K562 (cell line): ENCODE data around the gene RIC3. TPM values are rescaled to one million over a fixed set of nuclear protein-coding genes. Genes with fewer than 3 reads are reported as not detected.

Experiments
- ATAC-seq: fragments of 200-7000 bp; cut with Tn5 transposase; 3 replicates; pipeline ENCODE4 v1.9.1; 2020; ENCODE audit warnings: moderate library complexity
- BruUV-seq: library from RNA; stranded (reverse); fragments of 400-500 nt; replicated peaks from 2 replicates; lab custom pipeline; 2021; lab: Mats Ljungman, UMichigan
- CTCF ChIA-PET: fragments of 300-600 bp; formaldehyde crosslinking; extraction: SDS; loops from one replicate; lab custom pipeline; 2021; ENCODE audit warnings: low intra/inter-chr PET ratio; lab: Yijun Ruan, JAX
- POLR2A ChIA-PET: fragments of 300-600, 350-650 bp; sonication (Branson Sonifier 250); formaldehyde crosslinking; extraction: SDS; loops from one replicate; lab custom pipeline; 2021; ENCODE audit warnings: antibody characterized with exemption, inconsistent platforms; lab: Yijun Ruan, JAX
- DNase-seq, 4 experiments: peaks; one replicate each; pipeline versions ENCODE4 v3.0.0 to v3.0.0-alpha.2; 2011 to 2018; ENCODE audit warnings: low spot score in 3 of 4, mixed read lengths in 3 of 4; ENCODE audit errors: extremely low read depth in 1 of 4
- FAIRE-seq: peaks from 2 replicates; lab custom pipeline; 2011; peaks lifted over from hg19 to GRCh38; lab: Jason Lieb, UNC
- H2AFZ ChIP-seq: 2 replicates; pipeline ENCODE4 v1.6.0; 2011; ENCODE audit warnings: low read depth, low read length, control low read depth, inconsistent platforms
- H3K27ac ChIP-seq: fragments of 200-600 bp; 3 replicates; pipeline ENCODE4 v1.8.0; 2011; ENCODE audit warnings: low read depth, mild to moderate bottlenecking, control low read depth, inconsistent platforms, low read length, moderate library complexity, mixed read lengths; ENCODE audit errors: extremely low read depth
- H3K27me3 ChIP-seq, 2 experiments: fragments of 300-600 bp in 1 of 2; 2 replicates in 1 of 2; 3 replicates in 1 of 2; pipeline versions ENCODE4 v1.6.0 to v1.8.0; 2011; ENCODE audit warnings: inconsistent platforms in 2 of 2, low read length in 2 of 2, mild to moderate bottlenecking in 1 of 2, mixed read lengths in 1 of 2, moderate library complexity in 1 of 2; ENCODE audit not compliant: control insufficient read depth in 2 of 2, insufficient read depth in 2 of 2
- H3K36me3 ChIP-seq: fragments of 300-600 bp; 3 replicates; pipeline ENCODE4 v1.8.0; 2011; ENCODE audit warnings: mild to moderate bottlenecking, low read length, inconsistent platforms; ENCODE audit not compliant: control insufficient read depth, insufficient read depth
- H3K4me1 ChIP-seq, 2 experiments: fragments of 200-600 bp in 1 of 2; replicated peaks in 1 of 2; 2 replicates in 1 of 2; 3 replicates in 1 of 2; pipeline versions ENCODE4 v1.5.1 to v1.8.0; 2011; ENCODE audit warnings: inconsistent platforms in 2 of 2, low read length in 2 of 2, mild to moderate bottlenecking in 1 of 2, mixed read lengths in 1 of 2, moderate library complexity in 1 of 2; ENCODE audit not compliant: control insufficient read depth in 2 of 2, insufficient read depth in 2 of 2
- H3K4me2 ChIP-seq: 2 replicates; pipeline ENCODE4 v1.6.1; 2011; ENCODE audit warnings: low read length, control low read depth, inconsistent platforms, mixed read lengths; ENCODE audit not compliant: insufficient read depth
- H3K4me3 ChIP-seq: fragments of 200-600 bp; sonication (generic), shearing (Covaris generic); 2 replicates; pipeline ENCODE4 v1.5.1; 2016; ENCODE audit warnings: control low read depth, inconsistent platforms
- H3K79me2 ChIP-seq: fragments of 200-600 bp; 3 replicates; pipeline ENCODE4 v1.8.0; 2011; ENCODE audit warnings: low read length, inconsistent platforms; ENCODE audit not compliant: control insufficient read depth, insufficient read depth
- H3K9ac ChIP-seq, 2 experiments: 2 replicates each; pipeline versions ENCODE4 v1.6.0 to v1.6.1; 2011; ENCODE audit warnings: low read depth in 2 of 2, low read length in 2 of 2, control low read depth in 1 of 2, inconsistent platforms in 1 of 2, mild to moderate bottlenecking in 1 of 2, mixed read lengths in 1 of 2; ENCODE audit not compliant: insufficient read depth in 1 of 2
- H3K9me1 ChIP-seq: one replicate; pipeline ENCODE4 v1.6.0; 2011; ENCODE audit warnings: inconsistent platforms, mild to moderate bottlenecking, low read length, moderate library complexity; ENCODE audit not compliant: control insufficient read depth, insufficient read depth
- H3K9me3 ChIP-seq: replicated peaks from 2 replicates; pipeline ENCODE4 v1.5.1; 2011; ENCODE audit warnings: low read depth, low read length, inconsistent platforms; ENCODE audit not compliant: control insufficient read depth, insufficient read depth
- H4K20me1 ChIP-seq: replicated peaks from 2 replicates; pipeline ENCODE4 v1.6.1; 2011; ENCODE audit warnings: low read length, inconsistent platforms, mixed read lengths; ENCODE audit not compliant: control insufficient read depth, insufficient read depth
- ATF6 ChIP-seq: sonication (generic); formaldehyde crosslinking; IDR thresholded peaks from 2 replicates; pipeline ENCODE4 v1.4.0; 2020; ENCODE audit warnings: mild to moderate bottlenecking, missing genetic modification reagents
- CCAR2 ChIP-seq: fragments of 200-400 bp; formaldehyde crosslinking; IDR thresholded peaks from 2 replicates; pipeline ENCODE4 v1.6.1; 2017; ENCODE audit warnings: mild to moderate bottlenecking, low read depth, low read length
- CTCFL ChIP-seq: IDR thresholded peaks from 2 replicates; pipeline ENCODE4 v1.6.1; 2011; ENCODE audit warnings: borderline replicate concordance, low read depth, mild to moderate bottlenecking, moderate library complexity, low read length; ENCODE audit not compliant: insufficient read depth, poor library complexity, severe bottlenecking
- DIDO1 ChIP-seq: fragments of 450-650 bp; IDR thresholded peaks from 2 replicates; pipeline ENCODE4 v1.6.1; 2016; ENCODE audit warnings: low read depth, missing biosample characterization, missing genetic modification characterization
- DNMT1 ChIP-seq: fragments of 450-650 bp; IDR thresholded peaks from 2 replicates; pipeline ENCODE4 v1.6.1; 2016; ENCODE audit warnings: antibody characterized with exemption, mild to moderate bottlenecking
- HDAC1 ChIP-seq, 2 experiments: fragments of 450-650 bp; IDR thresholded peaks; 2 replicates each; pipeline ENCODE4 v1.6.1; 2016 to 2017; ENCODE audit warnings: inconsistent platforms in 1 of 2, mild to moderate bottlenecking in 1 of 2, moderate library complexity in 1 of 2
- ID3 ChIP-seq, 2 experiments: fragments of 250-450 bp in 1 of 2; fragments of 450-650 bp in 1 of 2; sonication (Bioruptor Pico) in 1 of 2; IDR thresholded peaks; 2 replicates each; pipeline versions ENCODE4 v1.6.1 to v1.8.0; 2016 to 2021; ENCODE audit warnings: mild to moderate bottlenecking in 2 of 2, moderate library complexity in 2 of 2, missing compliant biosample characterization in 1 of 2, missing genetic modification characterization in 1 of 2
- NR4A1 ChIP-seq, 2 experiments: fragments of 250-450 bp in 1 of 2; fragments of 450-650 bp in 1 of 2; sonication (Bioruptor Pico) in 1 of 2; IDR thresholded peaks; 2 replicates each; pipeline versions ENCODE4 v1.4.0 to v1.6.1; 2016 to 2020; ENCODE audit warnings: mild to moderate bottlenecking in 2 of 2, missing compliant biosample characterization in 1 of 2, missing genetic modification characterization in 1 of 2, moderate library complexity in 1 of 2
- SMARCA5 ChIP-seq: fragments of 450-650 bp; IDR thresholded peaks from 2 replicates; pipeline ENCODE4 v1.6.1; 2016
- THAP7 ChIP-seq: fragments of 250-450 bp; sonication (Bioruptor Pico); IDR thresholded peaks from 2 replicates; pipeline ENCODE4 v1.5.0; 2021
- ZNF445 ChIP-seq: fragments of 250-450 bp; sonication (Bioruptor Pico); IDR thresholded peaks from 2 replicates; pipeline ENCODE4 v1.4.0; 2020; ENCODE audit warnings: low read depth, mild to moderate bottlenecking, moderate library complexity
- ZNF766 ChIP-seq: fragments of 200-800 bp; sonication (Bioruptor generic); conservative IDR thresholded peaks from 2 replicates; pipeline ENCODE4 v1.6.1; 2016; ENCODE audit warnings: missing genetic modification characterization, missing compliant biosample characterization
- WGBS: fragments of 100-300 bp; shearing (Covaris generic); methylation state at CpG from one replicate; pipeline ENCODE4 v1.1.6; 2016; ENCODE audit warnings: low coverage, mixed read lengths; ENCODE audit not compliant: insufficient coverage; ENCODE audit errors: missing lambda C conversion rate; 5-methylcytosine and 5-hydroxymethylcytosine counted together
- in situ Hi-C: fragments of 300-500 bp; cut with MboI; formaldehyde crosslinking; loops from 4 replicates; pipeline ENCODE4 v1.15.0; 2018; ENCODE audit warnings: inconsistent platforms, mixed read lengths
- intact Hi-C: fragments of 100-400 bp; cut with micrococcal nuclease; formaldehyde crosslinking; loops from 2 replicates; pipeline ENCODE4 v1.14.2; 2022
- polyA plus RNA-seq, 8 experiments: library from polyadenylated mRNA; depleted of rRNA in 4 of 8; stranded (reverse) in 5 of 8; unstranded in 3 of 8; fragments of >200 nt; fragmentation: Nextera tagmentation in 2 of 8; fragmentation: Illumina TruSeq in 1 of 8; extraction: Ambion mirVana in 2 of 8; extraction: Trizol in 1 of 8; gene quantifications; 2 replicates each; pipeline versions ENCODE4 v1.2.1 to v1.2.3, GENCODE V29; 2011 to 2014; ENCODE audit warnings: inconsistent platforms in 1 of 8, missing spikeins in 1 of 8
- total RNA-seq, 7 experiments: library from RNA; depleted of rRNA in 6 of 7; stranded (reverse); fragments of >200 nt in 6 of 7; fragmentation: Illumina TruSeq in 2 of 7; extraction: Trizol in 2 of 7; gene quantifications; 2 replicates each; pipeline versions ENCODE4 v1.2.1 to v1.2.3, GENCODE V29; 2011 to 2021; ENCODE audit warnings: low replicate concordance in 1 of 7

RIC3 gene
- total and polyA plus RNA-seq, 9 of the 15 experiments (the other 6 are each of a cell fraction or from before 2014, with no cell fraction given) = 0.03 to 0.16 (median 0.05) TPM; not detected in 4

GRCh38 chr11:8192016-8192895 is 23.4 kb upstream of the RIC3 start (continued):
- TF ChIP-seq CTCFL (peak; percentile 7), THAP7 (CRISPR knock-in tag) (no peak), ZNF445 (CRISPR knock-in tag) (no peak)

- Histone ChIP-seq H3K9me3 (no peaks in the 10 kb centered on the region), H3K79me2 (no peaks in the 10 kb centered on the region), H3K27me3 (peaks cover 0 to 6% of the 10 kb centered on the region in 2 experiments; a peak in 2 of 5 replicates), H3K9me1 (no peaks in the 10 kb centered on the region), H3K4me2 (no peak overlapping the region), H3K27ac (no peak overlapping the region), H3K36me3 (no peaks in the 10 kb centered on the region), H3K9ac (no peak overlapping the region), H3K4me3 (no peak overlapping the region), H4K20me1 (peaks cover 9% of the 10 kb centered on the region), H3K4me1 (peaks cover 0 to 3% of the 10 kb centered on the region in 2 experiments; a peak in 1 of 5 replicates), H2AFZ (no peak overlapping the region)
- no TSS peak for BruUV-seq
- no peak for ATAC-seq
- intact Hi-C loops = loop anchor here (10.0 kb wide), 1 partner anchor 374 kb away; no protein-coding TSS in a partner anchor
- ChIA-PET CTCF (no interaction called here), POLR2A (interaction anchor here (1.9 kb wide), 1 partner anchor 15 kb away, joined by 7 read pairs; no protein-coding TSS in a partner anchor)
- in situ Hi-C loops = no loop called here
- 3% methylated on average over 2 of the region's 2 CpGs for whole genome bisulfite sequencing
- DNase-seq = no peak
- no peak for FAIRE-seq
- TF ChIP-seq ID3 (CRISPR knock-in tag; IDR thresholded peaks at IDR 0.05) (no peak), ID3 (tag; IDR thresholded peaks at IDR 0.05) (no peak), ATF6 (CRISPR knock-in tag) (no peak), NR4A1 (CRISPR knock-in tag; IDR thresholded peaks at IDR 0.05) (no peak), NR4A1 (tag; IDR thresholded peaks at IDR 0.05) (no peak), DNMT1 (no peak), DIDO1 (tag) (no peak), HDAC1 (IDR thresholded peaks at IDR 0.05) (no peak), SMARCA5 (no peak), CCAR2 (no peak), ZNF766 (CRISPR knock-in tag) (no peak)
Measured at GRCh38 chr11:8190431-8190830, 21.6 kb upstream of the RIC3 start.
